GM21423 (cell line): Measurements from ENCODE around the gene SIRT3.

ENCODE experiments used
- ATAC-seq: cut with Tn5 transposase; IDR thresholded peaks from one replicate; pipeline ENCODE4 v1.9.1; 2021; ENCODE audit warnings: mild to moderate bottlenecking, moderate library complexity; ENCODE audit not compliant: unreplicated experiment

The SIRT3 gene

GRCh38 chr11:235997-236773 is at the start of gene SIRT3:
TSS of gene SIRT3 (minus strand) at chr11:236342. CDS start at chr11:236328, 14 bp downstream.
- ATAC-seq: peak; percentile 72

- ATAC-seq: no peak
These were observed 49.7 kb upstream of the SIRT3 start for GRCh38 chr11:285894-286220.

- no peak for ATAC-seq
These were observed 49.1 kb upstream of the SIRT3 start for GRCh38 chr11:285021-285893.

- ATAC-seq: no peak
These were observed 48.2 kb upstream of the SIRT3 start for GRCh38 chr11:284105-285020.

GRCh38 chr11:283405-284104 is 47.4 kb upstream of the SIRT3 start:
- ATAC-seq: no peak

GRCh38 chr11:282630-283360 is 46.7 kb upstream of the SIRT3 start:
- ATAC-seq: no peak

- no peak for ATAC-seq
These were observed 46.0 kb upstream of the SIRT3 start for GRCh38 chr11:282171-282570.

GRCh38 chr11:281486-282161 is 45.5 kb upstream of the SIRT3 start:
- ATAC-seq: no peak

GRCh38 chr11:280706-281485 is 44.8 kb upstream of the SIRT3 start:
- ATAC-seq: no peak

- no peak for ATAC-seq
These were observed 44.0 kb upstream of the SIRT3 start for GRCh38 chr11:279966-280705.

GRCh38 chr11:279040-279965 is 43.2 kb upstream of the SIRT3 start:
- ATAC-seq: no peak

- ATAC-seq: no peak
These were observed 42.1 kb upstream of the SIRT3 start, which contains the start of gene NLRP6 for GRCh38 chr11:278001-278951. TSS of gene NLRP6 (plus strand) at chr11:278407. CDS start at chr11:278570, 163 bp downstream.

GRCh38 chr11:276219-276618 is 40.1 kb upstream of the SIRT3 start:
- no peak for ATAC-seq

GRCh38 chr11:272931-273198 is 36.7 kb upstream of the SIRT3 start:
- no peak for ATAC-seq

- no peak for ATAC-seq
These were observed 36.2 kb upstream of the SIRT3 start for GRCh38 chr11:272195-272930.
